Measurements from ENCODE around the gene HSP90AB1. TPM values are rescaled to one million over a fixed set of nuclear protein-coding genes. Genes with fewer than 3 reads are reported as not detected.

HSP90AB1 gene
- total and polyA plus RNA-seq, 2 donors, result 220 to 600 TPM

DNA sequence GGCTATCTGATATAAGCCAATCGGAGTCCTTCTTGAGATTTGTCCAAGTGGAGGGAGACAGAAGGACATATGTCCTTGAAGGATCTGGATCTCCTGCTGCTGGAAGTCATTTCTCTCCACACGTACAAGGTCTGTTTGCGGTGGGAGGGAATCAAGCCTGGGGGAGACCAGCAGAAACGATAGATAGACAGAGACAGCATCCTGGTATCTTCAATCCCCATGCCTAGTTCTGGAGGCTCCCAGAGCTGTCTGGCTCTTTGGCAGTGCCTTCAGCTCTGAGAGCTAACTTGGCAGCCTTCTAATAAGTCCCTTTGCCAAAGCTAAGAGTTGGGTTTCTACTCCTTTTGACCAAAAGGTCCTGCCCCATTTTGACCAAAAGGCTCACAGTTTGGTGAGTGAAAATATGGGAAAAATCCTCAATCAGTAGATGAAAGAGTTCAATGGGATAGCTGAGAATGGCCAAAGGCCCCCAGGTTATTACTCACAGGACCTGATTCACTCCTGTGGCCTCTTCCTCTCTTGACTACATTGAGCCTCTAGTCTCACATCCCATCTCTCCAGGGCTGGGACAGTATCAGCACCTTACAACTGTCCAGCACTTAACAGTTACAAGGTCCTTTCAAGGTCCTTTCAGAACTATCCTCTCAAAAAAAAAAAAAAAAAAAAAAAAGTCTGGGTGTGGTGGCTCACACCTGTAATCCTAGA lies 45.9 kb downstream of the HSP90AB1 start:
- Histone ChIP-seq H3K36me3 (ENCODE audit: insufficient read depth) (no peaks in the 10 kb centered on the region), H3K27ac (ENCODE audit: low read depth) (no peak overlapping the region), H3K4me3 (ENCODE audit: low read depth, low read length) (no peak overlapping the region), H3K4me1 (ENCODE audit: insufficient read depth) (peaks cover 2% of the 10 kb centered on the region)
- WGBS, result 83% methylated on average over 4 of the region's 4 CpGs
- DNase-seq (ENCODE audit: extremely low spot score), result no peak

DNA sequence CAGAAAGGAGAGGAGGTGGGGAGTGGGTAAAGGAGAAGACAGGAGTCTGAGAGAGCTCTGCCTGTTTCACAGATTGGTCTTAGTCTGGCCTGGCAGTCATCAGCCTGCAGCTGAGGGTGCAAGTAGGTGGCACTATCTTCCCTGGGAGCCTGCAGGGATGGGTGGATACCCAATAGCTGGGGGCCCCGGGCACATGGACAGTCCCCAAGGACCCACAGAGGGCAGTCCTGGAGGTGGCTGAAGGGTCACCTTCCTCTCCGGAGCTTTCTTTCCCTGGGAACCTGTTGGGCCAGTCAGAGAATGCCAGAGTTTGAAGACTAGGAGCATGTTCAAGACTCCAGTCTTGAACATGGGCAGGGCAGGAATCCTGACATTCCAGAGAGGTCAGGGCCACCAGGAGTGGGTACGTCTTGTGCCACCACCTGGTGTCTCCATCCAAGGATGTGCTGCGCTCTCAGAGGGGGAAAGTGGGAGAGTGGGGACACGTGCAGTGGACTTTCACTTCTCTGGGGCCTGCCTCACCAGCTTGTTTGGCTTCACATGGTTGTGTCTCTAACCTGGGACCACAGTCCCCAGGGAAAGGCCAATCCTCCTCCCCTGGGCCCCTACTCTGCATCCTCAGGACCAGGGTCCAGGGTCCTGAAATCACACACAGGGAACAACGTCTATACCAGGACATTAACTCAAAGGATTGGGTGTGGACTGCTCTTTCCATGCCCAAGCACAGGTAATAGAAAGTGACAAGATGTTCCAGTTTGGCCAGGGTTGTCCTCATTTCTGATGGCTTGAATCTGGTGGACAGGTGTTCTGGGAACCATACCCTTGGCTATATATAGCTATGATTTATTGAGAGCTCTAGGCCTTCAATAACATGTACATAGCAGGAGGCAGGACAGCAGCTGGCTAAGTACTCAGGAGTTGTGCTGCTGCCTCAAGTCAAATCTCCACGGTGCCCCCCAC lies 48.2 kb downstream of the HSP90AB1 start:
- no peaks in the 10 kb centered on the region for H3K36me3 ChIP-seq (ENCODE audit: insufficient read depth)
- 76% methylated on average over 7 of the region's 7 CpGs for WGBS
- H3K4me1 ChIP-seq (ENCODE audit: insufficient read depth), result peaks cover 2% of the 10 kb centered on the region
- no peak for DNase-seq (ENCODE audit: extremely low spot score)
- H3K4me3 ChIP-seq (ENCODE audit: low read depth, low read length), result no peak overlapping the region
- no peak overlapping the region for H3K27ac ChIP-seq (ENCODE audit: low read depth)

DNA sequence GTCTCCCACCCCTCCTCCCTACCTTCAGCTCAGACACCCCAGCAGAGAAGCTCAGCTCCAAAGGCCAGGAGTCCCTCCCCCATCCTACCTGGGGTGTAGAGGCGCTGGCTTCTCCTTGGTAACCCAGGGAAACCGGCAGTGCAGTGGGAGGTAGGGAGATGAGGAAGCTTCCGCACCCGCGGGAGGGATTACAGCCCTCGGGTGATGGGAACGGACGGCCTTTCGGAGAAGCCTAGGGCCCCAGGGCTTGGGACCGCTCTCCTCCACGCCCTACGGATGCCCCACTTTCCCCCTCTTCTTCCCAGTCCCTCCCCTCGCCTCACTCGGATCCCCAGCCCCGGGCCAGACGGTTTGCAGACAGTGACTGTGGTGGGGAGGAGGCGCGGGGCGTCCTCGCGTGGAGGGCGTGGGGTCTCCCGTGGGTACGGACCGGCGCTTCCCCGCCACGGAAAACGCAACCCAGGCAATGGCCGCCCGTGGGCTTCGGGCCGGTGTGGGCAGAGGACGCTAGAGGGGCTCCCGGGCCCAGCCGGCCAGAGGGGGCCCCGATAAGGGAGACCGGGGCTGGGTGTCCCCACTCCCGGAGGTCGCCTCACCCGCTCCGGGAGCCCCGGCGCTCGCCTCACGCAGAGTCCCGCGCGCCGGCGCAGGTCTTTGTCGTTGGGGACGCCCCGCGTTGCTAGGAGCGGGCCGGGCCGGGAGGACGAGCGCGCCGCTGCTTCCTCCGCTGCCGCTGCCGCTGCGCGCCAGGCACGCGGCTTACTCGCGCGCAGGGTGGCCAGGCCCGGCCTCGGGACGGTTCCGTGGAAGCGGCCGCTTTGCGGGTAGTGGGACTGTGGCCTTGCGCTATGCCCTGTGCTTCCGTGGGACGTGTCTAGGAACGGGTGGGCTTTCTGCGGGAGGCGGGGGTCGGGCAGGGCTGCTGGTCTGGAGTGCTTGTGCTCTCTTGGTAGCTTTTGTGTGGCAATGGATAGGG lies 50.5 kb downstream of the HSP90AB1 start:
- no peak for DNase-seq (ENCODE audit: extremely low spot score)
- H3K36me3 ChIP-seq (ENCODE audit: insufficient read depth), result no peaks in the 10 kb centered on the region
- H3K27ac ChIP-seq (ENCODE audit: low read depth), result no peak overlapping the region
- peaks cover 2% of the 10 kb centered on the region for H3K4me1 ChIP-seq (ENCODE audit: insufficient read depth)
- WGBS, result under 1% methylated on average over 86 of the region's 86 CpGs
- H3K4me3 ChIP-seq (ENCODE audit: low read depth, low read length), result peak overlapping the region; percentile 35

DNA sequence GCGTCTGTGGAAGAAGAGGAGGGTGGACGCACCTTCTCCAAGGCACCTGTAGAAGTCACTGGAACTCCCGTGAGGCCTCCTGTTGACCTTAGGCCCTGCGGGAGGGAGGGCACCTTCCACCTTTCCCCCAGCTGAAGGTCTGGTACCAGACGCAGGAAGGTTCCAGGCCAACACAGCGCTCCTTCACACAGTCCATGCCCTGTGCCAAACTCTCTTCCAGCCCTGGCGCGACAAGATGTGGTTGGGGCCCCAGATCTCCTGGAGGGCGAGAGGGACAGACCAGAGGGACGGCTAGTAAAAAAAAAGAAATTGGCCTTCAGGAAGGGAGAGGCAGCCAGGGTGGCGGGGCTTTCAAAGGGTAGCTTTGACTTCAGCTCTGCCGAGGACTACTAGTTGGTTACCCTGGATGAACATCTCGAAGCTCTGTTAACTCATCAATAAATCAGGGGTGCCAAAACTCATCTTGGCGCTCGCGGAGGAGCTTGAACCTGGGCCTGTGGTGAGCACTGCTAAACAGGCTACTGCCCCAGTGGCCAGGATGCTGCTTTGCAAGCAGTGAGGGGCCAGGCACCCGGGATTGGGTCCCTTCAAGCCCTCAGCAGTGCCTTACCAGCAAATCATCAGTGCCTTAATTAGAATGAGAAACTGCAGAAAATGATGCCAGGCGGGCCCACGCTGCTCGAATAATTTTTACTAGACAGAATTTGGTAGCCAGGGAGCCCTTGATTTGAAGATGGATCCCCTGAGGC lies 51.3 kb downstream of the HSP90AB1 start:
- DNase-seq (ENCODE audit: extremely low spot score), result no peak
- H3K4me1 ChIP-seq (ENCODE audit: insufficient read depth), result peaks cover 2% of the 10 kb centered on the region
- no peaks in the 10 kb centered on the region for H3K36me3 ChIP-seq (ENCODE audit: insufficient read depth)
- H3K27ac ChIP-seq (ENCODE audit: low read depth), result no peak overlapping the region
- WGBS, result 34% methylated on average over 20 of the region's 20 CpGs
- no peak overlapping the region for H3K4me3 ChIP-seq (ENCODE audit: low read depth, low read length)

DNA sequence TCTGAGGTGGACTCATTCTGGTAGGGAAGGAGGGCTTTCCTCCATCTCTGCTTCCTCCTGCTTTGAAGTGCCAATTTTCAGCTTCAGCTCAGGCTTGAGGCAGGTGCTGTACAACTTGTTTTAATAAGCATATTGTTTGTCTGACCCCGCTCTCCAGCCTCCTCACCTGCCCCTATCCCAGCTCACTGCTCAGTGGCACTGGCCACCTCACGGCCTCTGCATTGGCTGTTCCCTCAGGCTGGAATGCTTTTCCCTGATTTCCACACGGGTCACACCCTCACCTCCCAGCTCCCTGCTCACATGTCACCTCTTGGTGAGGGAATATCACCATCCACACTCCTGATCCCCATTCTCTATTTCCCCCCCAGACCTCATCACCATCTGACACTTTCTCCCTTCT lies 52.0 kb downstream of the HSP90AB1 start:
- Histone ChIP-seq H3K36me3 (ENCODE audit: insufficient read depth) (no peaks in the 10 kb centered on the region), H3K27ac (ENCODE audit: low read depth) (no peak overlapping the region), H3K4me1 (ENCODE audit: insufficient read depth) (peaks cover 2% of the 10 kb centered on the region), H3K4me3 (ENCODE audit: low read depth, low read length) (no peak overlapping the region)
- no peak for DNase-seq (ENCODE audit: extremely low spot score)
- WGBS, result 83% methylated on average over 3 of the region's 3 CpGs

DNA sequence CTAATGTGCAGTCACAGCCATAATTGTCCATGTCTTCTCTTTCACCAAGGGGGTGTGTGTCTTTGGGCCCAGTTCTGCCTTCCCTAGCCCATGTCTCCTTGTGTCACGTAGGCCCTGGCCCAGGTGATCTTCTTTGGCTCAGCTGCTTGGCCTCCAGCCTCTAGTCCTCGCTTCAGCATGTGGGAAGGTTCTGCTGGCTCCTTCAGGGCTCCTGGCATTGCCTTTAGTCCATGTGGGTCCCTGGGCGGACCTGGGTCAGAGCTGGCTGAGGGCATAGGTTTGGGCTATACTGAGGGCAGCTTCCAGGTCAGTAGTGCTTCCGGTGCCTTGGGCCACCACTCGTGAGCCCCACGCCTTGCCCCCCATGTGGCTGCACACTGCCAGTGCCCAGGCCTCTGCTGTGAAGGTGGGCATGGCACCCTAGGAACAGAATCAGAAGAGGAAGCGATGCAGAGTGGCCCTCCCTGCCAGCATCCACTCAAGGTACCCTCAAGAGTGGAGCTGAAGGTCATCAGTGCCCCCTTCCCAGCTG lies 53.5 kb downstream of the HSP90AB1 start:
- WGBS, result 89% methylated on average over 7 of the region's 7 CpGs
- DNase-seq (ENCODE audit: extremely low spot score), result no peak
- H3K4me3 ChIP-seq (ENCODE audit: low read depth, low read length), result no peak overlapping the region
- H3K27ac ChIP-seq (ENCODE audit: low read depth), result no peak overlapping the region
- peaks cover 2% of the 10 kb centered on the region for H3K4me1 ChIP-seq (ENCODE audit: insufficient read depth)
- no peaks in the 10 kb centered on the region for H3K36me3 ChIP-seq (ENCODE audit: insufficient read depth)

DNA sequence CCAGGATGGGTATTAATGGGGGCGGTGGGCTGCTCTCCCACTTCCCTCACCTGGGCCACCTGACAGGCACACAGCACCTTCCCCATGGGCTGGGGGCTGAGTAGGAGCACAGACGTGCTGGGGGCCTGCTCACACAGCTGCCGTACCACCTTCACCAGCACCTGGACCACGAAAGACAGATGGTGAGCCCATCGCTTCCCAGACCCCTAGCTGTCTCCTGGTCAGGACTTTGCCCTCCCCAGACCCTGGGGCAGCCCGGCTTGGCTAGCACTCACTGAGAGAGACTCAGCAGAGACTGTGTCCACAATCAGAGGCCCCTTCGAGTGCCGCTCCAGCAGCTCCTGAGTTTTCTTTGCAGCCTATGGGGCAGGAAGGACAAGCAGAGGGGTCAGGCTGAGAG lies 54.2 kb downstream of the HSP90AB1 start:
- WGBS, result 93% methylated on average over 8 of the region's 8 CpGs
- H3K36me3 ChIP-seq (ENCODE audit: insufficient read depth), result peaks cover 4% of the 10 kb centered on the region

DNA sequence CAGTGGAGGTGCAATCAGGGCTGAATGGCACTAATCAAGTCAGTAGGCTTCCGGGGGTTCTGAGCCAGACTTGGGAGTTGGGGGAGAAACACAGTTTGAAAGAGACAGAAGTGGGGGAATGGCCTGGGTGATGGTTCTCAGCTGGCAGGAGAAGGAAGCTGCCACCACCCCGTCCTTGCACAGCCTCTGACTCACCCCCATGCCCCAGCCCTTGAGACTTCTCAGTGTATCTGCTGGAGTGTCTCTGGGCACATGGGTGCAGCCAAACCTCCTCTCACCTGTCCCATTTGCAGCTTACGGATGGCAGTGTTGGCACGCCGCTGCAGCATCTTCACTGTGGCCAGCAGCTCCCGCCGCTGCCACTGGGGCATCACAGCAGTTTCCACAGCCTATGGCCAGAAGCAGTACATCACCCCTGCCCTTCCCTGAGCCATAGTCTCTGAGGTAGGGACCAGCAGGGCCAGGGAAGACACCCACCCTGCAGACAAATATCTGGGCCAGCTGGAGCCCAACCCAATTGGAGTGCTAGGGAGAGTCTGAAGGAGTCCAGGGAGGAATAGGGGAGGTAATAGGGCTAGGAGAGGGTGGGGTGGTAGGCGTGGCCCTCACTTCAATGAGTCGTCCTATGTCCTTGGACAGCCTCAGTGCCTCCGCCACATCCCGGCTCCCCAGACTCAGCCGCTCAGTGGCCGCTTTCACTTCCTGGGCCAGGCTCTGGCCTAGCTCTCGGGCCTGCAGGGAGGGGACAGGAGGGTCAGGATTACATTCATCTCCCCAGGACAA lies 55.1 kb downstream of the HSP90AB1 start:
- DNase-seq (ENCODE audit: extremely low spot score), result no peak
- H3K4me3 ChIP-seq (ENCODE audit: low read depth, low read length), result no peak overlapping the region
- no peak overlapping the region for H3K27ac ChIP-seq (ENCODE audit: low read depth)
- WGBS, result 92% methylated on average over 14 of the region's 14 CpGs
- H3K36me3 ChIP-seq (ENCODE audit: insufficient read depth), result peaks cover 4% of the 10 kb centered on the region
- H3K4me1 ChIP-seq (ENCODE audit: insufficient read depth), result peaks cover 2% of the 10 kb centered on the region

More for the DNA sequence above, 54.2 kb downstream of the HSP90AB1 start:
- peaks cover 2% of the 10 kb centered on the region for H3K4me1 ChIP-seq (ENCODE audit: insufficient read depth)
- no peak overlapping the region for H3K27ac ChIP-seq (ENCODE audit: low read depth)
- no peak for DNase-seq (ENCODE audit: extremely low spot score)
- no peak overlapping the region for H3K4me3 ChIP-seq (ENCODE audit: low read depth, low read length)

DNA sequence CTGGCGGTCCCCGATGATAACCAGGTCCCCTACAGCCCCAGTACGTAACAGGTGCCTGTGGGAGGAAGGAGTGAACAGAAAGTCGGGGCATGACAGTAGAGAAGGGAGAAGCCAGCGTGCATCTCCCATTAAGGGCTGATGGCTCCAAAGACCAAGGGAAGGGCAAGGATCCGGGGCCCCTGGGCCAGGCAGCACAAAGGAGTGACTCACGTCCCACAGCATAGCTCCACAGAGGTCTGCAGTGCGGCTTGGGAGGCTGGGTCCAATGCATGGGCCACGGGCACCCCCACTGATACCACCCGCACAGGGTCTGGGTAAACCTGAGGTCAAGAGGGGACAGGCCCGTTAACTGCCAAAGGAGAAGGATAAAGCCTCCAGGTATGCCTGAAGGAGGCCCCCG lies 56.0 kb downstream of the HSP90AB1 start:
- DNase-seq (ENCODE audit: extremely low spot score), result no peak
- Histone ChIP-seq H3K4me3 (ENCODE audit: low read depth, low read length) (no peak overlapping the region), H3K4me1 (ENCODE audit: insufficient read depth) (no peaks in the 10 kb centered on the region), H3K27ac (ENCODE audit: low read depth) (no peak overlapping the region), H3K36me3 (ENCODE audit: insufficient read depth) (peaks cover 4% of the 10 kb centered on the region)
- WGBS, result 97% methylated on average over 12 of the region's 12 CpGs
